Neural cell (in vitro differentiated cells): ENCODE results near the gene SLFN13. TPM values are rescaled to one million over a fixed set of nuclear protein-coding genes. Genes with fewer than 3 reads are reported as not detected.

Experiments
- H2AFZ ChIP-seq: fragments of 200-600, 300-800 bp; sonication (generic), shearing (Covaris generic); 2 replicates; pipeline ENCODE4 v1.6.0; 2014; ENCODE audit warnings: low read depth, mild to moderate bottlenecking, antibody characterized with exemption, low read length, moderate library complexity
- H3F3A ChIP-seq: fragments of 200-600 bp; shearing (Covaris generic); 2 replicates; pipeline ENCODE4 v1.6.1; 2016; ENCODE audit warnings: mild to moderate bottlenecking, moderate library complexity, mixed read lengths, antibody characterized with exemption, low read length; ENCODE audit not compliant: insufficient read depth, poor library complexity, severe bottlenecking
- H3K27ac ChIP-seq: fragments of 200-600, 300-800 bp; sonication (generic), shearing (Covaris generic); 2 replicates; pipeline ENCODE4 v1.5.1; 2014; ENCODE audit warnings: mild to moderate bottlenecking, low read length, moderate library complexity
- H3K27me3 ChIP-seq: fragments of 300-800, 200-600 bp; sonication (generic), shearing (Covaris generic); 2 replicates; pipeline ENCODE4 v1.6.0; 2014; ENCODE audit warnings: mild to moderate bottlenecking, low read depth, low read length, moderate library complexity; ENCODE audit not compliant: insufficient read depth
- H3K36me3 ChIP-seq: fragments of 300-800, 200-600 bp; sonication (generic), shearing (Covaris generic); 2 replicates; pipeline ENCODE4 v1.5.1; 2014; ENCODE audit warnings: mild to moderate bottlenecking, antibody characterized with exemption, low read length, moderate library complexity; ENCODE audit not compliant: insufficient read depth
- H3K4me2 ChIP-seq: fragments of 300-800, 200-600 bp; sonication (generic), shearing (Covaris generic); 2 replicates; pipeline ENCODE4 v1.6.0; 2014; ENCODE audit warnings: mild to moderate bottlenecking, low read length
- H3K4me3 ChIP-seq: fragments of 300-800, 200-600 bp; sonication (generic), shearing (Covaris generic); 2 replicates; pipeline ENCODE4 v1.5.1; 2014; ENCODE audit warnings: mild to moderate bottlenecking, low read length, moderate library complexity
- H3K79me2 ChIP-seq: fragments of 200-600 bp; shearing (Covaris generic); replicated peaks from 2 replicates; pipeline ENCODE4 v1.6.0; 2014; ENCODE audit warnings: mild to moderate bottlenecking, low read length, moderate library complexity; ENCODE audit not compliant: insufficient read depth
- H3K9ac ChIP-seq: fragments of 300-800, 200-600 bp; sonication (generic), shearing (Covaris generic); 2 replicates; pipeline ENCODE4 v1.6.1; 2016; ENCODE audit warnings: mild to moderate bottlenecking, low read length, mixed read lengths
- H3K9me2 ChIP-seq: fragments of 200-600 bp; shearing (Covaris generic); 2 replicates; pipeline ENCODE4 v1.6.1; 2016; ENCODE audit warnings: mild to moderate bottlenecking, low read length, mixed read lengths; ENCODE audit not compliant: insufficient read depth
- H3K9me3 ChIP-seq: fragments of 200-600, 300-800 bp; sonication (generic), shearing (Covaris generic); 2 replicates; pipeline ENCODE4 v1.6.1; 2016; ENCODE audit warnings: mild to moderate bottlenecking, mixed run types, low read length, moderate library complexity, mixed read lengths
- H4K20me1 ChIP-seq: fragments of 200-600 bp; shearing (Covaris generic); 2 replicates; pipeline ENCODE4 v1.6.1; 2016; ENCODE audit warnings: mild to moderate bottlenecking, mixed run types; ENCODE audit not compliant: insufficient read depth
- EP300 ChIP-seq: fragments of 450-650 bp; conservative IDR thresholded peaks from 2 replicates; pipeline ENCODE4 v1.6.1; 2014; ENCODE audit warnings: antibody characterized with exemption, mild to moderate bottlenecking, moderate library complexity; ENCODE audit not compliant: poor library complexity, severe bottlenecking
- EZH2 ChIP-seq: fragments of 200-600, 300-800 bp; shearing (Covaris generic), sonication (generic); IDR thresholded peaks from 2 replicates; pipeline ENCODE4 v1.6.1; 2014; ENCODE audit warnings: antibody characterized with exemption, low read length, borderline replicate concordance, mild to moderate bottlenecking; ENCODE audit not compliant: insufficient read depth, poor library complexity, severe bottlenecking
- MXI1 ChIP-seq: fragments of 450-650 bp; conservative IDR thresholded peaks from 2 replicates; pipeline ENCODE4 v1.6.1; 2014; ENCODE audit warnings: antibody characterized with exemption, mild to moderate bottlenecking; ENCODE audit not compliant: poor library complexity, severe bottlenecking
- POLR2AphosphoS5 ChIP-seq: IDR thresholded peaks from 2 replicates; pipeline ENCODE4 v1.6.1; 2012
- RAD21 ChIP-seq: fragments of 450-650 bp; conservative IDR thresholded peaks from 2 replicates; pipeline ENCODE4 v1.6.1; 2014; ENCODE audit warnings: antibody characterized with exemption, mild to moderate bottlenecking, moderate library complexity
- SMC3 ChIP-seq: fragments of 450-650 bp; conservative IDR thresholded peaks from 2 replicates; pipeline ENCODE4 v1.6.1; 2014; ENCODE audit warnings: antibody characterized with exemption, mild to moderate bottlenecking, moderate library complexity; ENCODE audit not compliant: poor library complexity
- TAF1 ChIP-seq: IDR thresholded peaks from 2 replicates; pipeline ENCODE4 v1.6.1; 2012; ENCODE audit warnings: low read depth
- polyA plus RNA-seq: library from polyadenylated mRNA; depleted of rRNA; stranded (reverse); fragments of >200 nt; gene quantifications from 2 replicates; pipeline ENCODE4 v1.2.3, GENCODE V29; 2014
- TF ChIP-seq, protein P1 (sequence below): fragments of 450-650 bp; IDR thresholded peaks from 2 replicates; pipeline ENCODE4 v1.5.1; 2014; ENCODE audit warnings: antibody characterized with exemption, mild to moderate bottlenecking, moderate library complexity; ENCODE audit not compliant: poor library complexity, severe bottlenecking

SLFN13 gene
- polyA plus RNA-seq, 1 donor from 2014 or later = 0.20 TPM

DNA sequence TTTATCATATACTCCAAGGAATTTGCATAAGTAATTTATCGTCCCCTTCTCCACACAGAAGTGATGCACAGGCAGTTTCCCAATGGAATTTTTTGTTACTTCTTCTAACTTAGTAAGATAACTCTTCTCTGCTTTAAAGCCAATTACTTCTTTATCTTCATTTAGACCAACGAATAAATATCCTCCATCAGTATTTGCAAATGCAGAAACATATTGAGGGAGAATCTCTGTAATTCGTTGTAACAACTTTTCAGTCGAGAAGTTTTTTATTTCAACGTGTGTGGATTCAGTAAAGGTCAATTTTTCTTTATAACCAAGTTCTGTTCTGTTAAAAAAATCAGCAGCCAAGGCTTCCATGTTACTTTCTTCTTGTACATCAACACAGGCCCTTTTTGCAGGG, 30.7 kb upstream of the SLFN13 start:
- Histone ChIP-seq H3K9me3 (peaks cover under 1% of the 10 kb centered on the region), H2AFZ (no peak overlapping the region), H3K27ac (no peak overlapping the region), H3K4me3 (no peak overlapping the region), H3K27me3 (peaks cover 62% of the 10 kb centered on the region), H3K36me3 (no peaks in the 10 kb centered on the region), H3K79me2 (no peaks in the 10 kb centered on the region), H3K4me2 (no peak overlapping the region), H3F3A (no peaks in the 10 kb centered on the region), H3K9ac (no peak overlapping the region), H3K9me2 (no peaks in the 10 kb centered on the region), H4K20me1 (no peaks in the 10 kb centered on the region)
- TF ChIP-seq RAD21 (no peak), MXI1 (no peak), TAF1 (no peak)
- TF ChIP-seq, protein P1, sequence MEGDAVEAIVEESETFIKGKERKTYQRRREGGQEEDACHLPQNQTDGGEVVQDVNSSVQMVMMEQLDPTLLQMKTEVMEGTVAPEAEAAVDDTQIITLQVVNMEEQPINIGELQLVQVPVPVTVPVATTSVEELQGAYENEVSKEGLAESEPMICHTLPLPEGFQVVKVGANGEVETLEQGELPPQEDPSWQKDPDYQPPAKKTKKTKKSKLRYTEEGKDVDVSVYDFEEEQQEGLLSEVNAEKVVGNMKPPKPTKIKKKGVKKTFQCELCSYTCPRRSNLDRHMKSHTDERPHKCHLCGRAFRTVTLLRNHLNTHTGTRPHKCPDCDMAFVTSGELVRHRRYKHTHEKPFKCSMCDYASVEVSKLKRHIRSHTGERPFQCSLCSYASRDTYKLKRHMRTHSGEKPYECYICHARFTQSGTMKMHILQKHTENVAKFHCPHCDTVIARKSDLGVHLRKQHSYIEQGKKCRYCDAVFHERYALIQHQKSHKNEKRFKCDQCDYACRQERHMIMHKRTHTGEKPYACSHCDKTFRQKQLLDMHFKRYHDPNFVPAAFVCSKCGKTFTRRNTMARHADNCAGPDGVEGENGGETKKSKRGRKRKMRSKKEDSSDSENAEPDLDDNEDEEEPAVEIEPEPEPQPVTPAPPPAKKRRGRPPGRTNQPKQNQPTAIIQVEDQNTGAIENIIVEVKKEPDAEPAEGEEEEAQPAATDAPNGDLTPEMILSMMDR = no peak

DNA sequence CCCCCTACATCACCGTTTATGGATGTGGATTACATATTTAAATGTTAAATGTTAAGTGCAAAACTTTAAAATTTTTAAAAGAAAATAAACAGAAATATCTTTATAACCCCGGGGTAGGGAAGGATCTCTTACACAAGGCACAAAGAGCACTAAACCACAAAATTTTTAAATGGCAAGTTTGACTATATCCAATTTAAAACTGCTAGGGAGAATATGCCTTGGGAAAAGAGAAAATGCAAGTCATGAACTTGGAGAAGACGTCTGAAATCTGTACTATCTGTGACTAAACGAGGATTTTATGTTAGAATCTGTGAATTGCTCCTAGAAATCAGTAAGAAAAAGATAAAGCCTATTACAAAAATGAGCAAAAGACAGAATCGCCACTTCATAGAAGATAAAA, 28.7 kb upstream of the SLFN13 start:
- H3K4me2 ChIP-seq = no peak overlapping the region
- peaks cover 42% of the 10 kb centered on the region for H3K27me3 ChIP-seq
- H3K27ac ChIP-seq = no peak overlapping the region
- no peak for TF ChIP-seq POLR2AphosphoS5
- H4K20me1 ChIP-seq = no peaks in the 10 kb centered on the region
- H3K4me3 ChIP-seq = no peak overlapping the region
- no peaks in the 10 kb centered on the region for H3K9me2 ChIP-seq
- H3K9ac ChIP-seq = no peak overlapping the region
- no peaks in the 10 kb centered on the region for H3K79me2 ChIP-seq
- no peaks in the 10 kb centered on the region for H3F3A ChIP-seq
- H3K36me3 ChIP-seq = no peaks in the 10 kb centered on the region
- H3K9me3 ChIP-seq = peaks cover 4% of the 10 kb centered on the region
- no peak overlapping the region for H2AFZ ChIP-seq

DNA sequence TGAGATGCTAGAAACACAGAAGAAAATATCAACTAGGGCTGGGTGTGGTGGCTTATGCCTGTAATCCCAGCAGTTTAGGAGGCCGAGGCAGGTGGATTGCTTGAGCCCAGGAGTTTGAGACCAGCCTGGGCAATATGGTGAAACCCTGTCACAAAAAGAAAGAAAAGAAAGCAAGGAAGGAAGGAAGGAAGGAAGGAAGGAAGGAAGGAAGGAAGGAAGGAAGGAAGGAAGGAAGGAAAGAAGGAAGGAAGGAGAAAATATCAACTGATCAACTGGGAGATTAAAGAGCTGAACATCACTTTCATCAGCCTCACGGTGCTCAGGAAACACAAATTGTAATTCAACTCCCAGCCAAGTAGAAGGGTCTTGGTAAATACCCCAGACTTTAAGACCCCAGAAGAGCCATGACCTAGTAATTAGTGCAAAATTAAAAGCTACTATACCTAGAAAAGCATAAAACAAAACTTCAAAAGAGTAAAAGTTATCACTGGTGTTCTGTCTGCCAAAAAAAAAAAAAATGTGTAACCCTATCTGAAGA, 27.8 kb upstream of the SLFN13 start:
- H3K9ac ChIP-seq = no peak overlapping the region

DNA sequence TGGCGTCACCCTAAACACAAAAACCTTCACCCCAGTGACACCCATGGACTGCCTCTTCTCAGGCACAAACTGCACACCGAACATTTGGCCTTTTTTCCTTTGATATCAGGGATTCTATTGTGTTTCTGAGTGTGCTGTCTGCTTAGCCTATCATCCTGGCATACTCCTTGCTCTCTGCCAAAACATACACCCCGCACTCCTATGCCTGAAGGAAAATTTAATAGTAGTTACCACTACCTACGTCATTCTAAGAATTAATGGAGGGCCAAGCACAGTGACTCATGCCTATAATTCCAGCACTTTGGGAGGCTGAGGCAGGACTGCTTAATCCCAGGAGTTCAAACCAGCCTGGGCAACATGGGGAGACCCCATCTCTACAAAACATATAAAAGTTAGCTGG, 19.9 kb upstream of the SLFN13 start:
- Histone ChIP-seq H3K4me3 (no peak overlapping the region), H3F3A (no peaks in the 10 kb centered on the region), H3K4me2 (no peak overlapping the region), H3K79me2 (no peaks in the 10 kb centered on the region), H3K27me3 (peaks cover 6% of the 10 kb centered on the region), H3K36me3 (no peaks in the 10 kb centered on the region), H3K9me3 (no peaks in the 10 kb centered on the region), H3K9ac (no peak overlapping the region), H4K20me1 (no peaks in the 10 kb centered on the region), H2AFZ (no peak overlapping the region), H3K9me2 (no peaks in the 10 kb centered on the region), H3K27ac (no peak overlapping the region)
- TF ChIP-seq, protein P1 = no peak
- no peak for TF ChIP-seq TAF1
- TF ChIP-seq SMC3 = no peak
- TF ChIP-seq EP300 = no peak
- no peak for TF ChIP-seq MXI1
- TF ChIP-seq EZH2 = no peak
- no peak for TF ChIP-seq POLR2AphosphoS5

More for the DNA sequence above, 27.8 kb upstream of the SLFN13 start:
- H3K79me2 ChIP-seq = no peaks in the 10 kb centered on the region
- no peaks in the 10 kb centered on the region for H3K9me2 ChIP-seq
- H3K4me2 ChIP-seq = no peak overlapping the region
- H3K27ac ChIP-seq = no peak overlapping the region
- H3K27me3 ChIP-seq = peaks cover 41% of the 10 kb centered on the region
- no peak for TF ChIP-seq RAD21
- TF ChIP-seq EZH2 = no peak
- TF ChIP-seq TAF1 = no peak
- no peaks in the 10 kb centered on the region for H4K20me1 ChIP-seq
- H3F3A ChIP-seq = no peaks in the 10 kb centered on the region
- peaks cover 4% of the 10 kb centered on the region for H3K9me3 ChIP-seq
- H3K36me3 ChIP-seq = no peaks in the 10 kb centered on the region
- H2AFZ ChIP-seq = no peak overlapping the region
- H3K4me3 ChIP-seq = no peak overlapping the region
